NCI-H1436 treated with DMSO at 0.1 percent for 48 hours (cell line): Measurements from ENCODE around the gene CDC42BPA.
"Not testable (repeated sequence)": the region's sequence is repeated elsewhere in the genome, so short reads cannot be mapped to it uniquely, and the experiment has no call there.

Experiments used
- DNase-seq: peaks from one replicate; lab custom pipeline; 2025; lab: John Stamatoyannopoulos, UW

The CDC42BPA gene

DNA sequence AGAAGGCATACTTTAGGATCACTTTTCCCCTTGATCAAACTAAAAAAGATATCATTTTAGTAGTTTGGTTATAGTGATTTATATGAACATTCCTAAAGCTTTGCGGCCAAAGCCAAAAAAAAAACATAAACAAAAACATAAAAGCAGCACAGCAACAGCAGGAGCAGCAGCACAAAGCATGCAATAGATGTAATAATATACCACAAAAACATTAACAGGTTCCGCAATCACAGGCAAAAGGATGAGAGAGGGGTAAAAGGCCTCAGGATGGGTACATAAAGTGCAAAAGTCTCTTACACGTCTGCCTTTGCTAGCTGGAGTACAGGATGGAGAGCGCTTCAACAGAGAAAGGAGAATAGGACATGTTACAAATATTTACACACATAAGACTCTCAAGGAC, 259.2 kb downstream of the CDC42BPA start:
- no peak for DNase-seq

DNA sequence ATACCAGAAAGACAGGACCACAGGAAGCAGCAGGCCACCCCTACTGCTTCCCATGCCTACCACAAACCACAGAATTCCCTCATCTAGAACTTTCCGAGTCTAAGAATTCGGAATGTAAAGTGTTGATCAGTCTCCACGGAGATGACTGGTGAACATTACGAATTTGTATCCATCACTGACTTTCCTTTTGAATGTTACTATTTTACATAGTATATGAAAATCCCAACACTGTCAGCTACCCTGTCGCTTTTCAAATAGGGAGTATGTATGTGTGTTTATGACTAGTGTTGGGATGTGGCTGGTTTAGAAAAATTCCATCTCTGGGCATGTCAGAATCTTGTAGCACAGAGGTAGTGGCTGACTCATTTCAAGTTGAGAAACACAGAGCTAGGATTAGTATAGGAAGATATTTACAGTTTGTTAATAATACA, 260.0 kb downstream of the CDC42BPA start:
- DNase-seq, result no peak

DNA sequence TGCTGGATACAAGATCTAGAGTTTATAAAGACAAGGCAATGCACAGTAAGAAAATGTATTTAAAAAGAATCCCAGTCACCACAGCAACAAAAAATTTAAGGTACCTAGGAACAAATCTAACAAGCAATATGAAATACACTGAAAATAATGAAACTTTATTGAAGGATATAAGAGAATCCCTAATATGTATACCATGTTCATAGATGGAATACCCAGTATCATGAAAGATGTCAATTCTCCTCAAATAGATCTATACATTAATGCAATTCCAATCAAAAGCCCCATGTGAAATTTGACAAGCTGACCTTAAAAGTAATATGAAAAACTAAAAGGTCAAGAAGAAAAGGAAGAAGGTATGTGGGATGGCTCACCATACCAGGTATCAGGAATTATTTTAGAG, 269.0 kb downstream of the CDC42BPA start:
- no peak for DNase-seq

DNA sequence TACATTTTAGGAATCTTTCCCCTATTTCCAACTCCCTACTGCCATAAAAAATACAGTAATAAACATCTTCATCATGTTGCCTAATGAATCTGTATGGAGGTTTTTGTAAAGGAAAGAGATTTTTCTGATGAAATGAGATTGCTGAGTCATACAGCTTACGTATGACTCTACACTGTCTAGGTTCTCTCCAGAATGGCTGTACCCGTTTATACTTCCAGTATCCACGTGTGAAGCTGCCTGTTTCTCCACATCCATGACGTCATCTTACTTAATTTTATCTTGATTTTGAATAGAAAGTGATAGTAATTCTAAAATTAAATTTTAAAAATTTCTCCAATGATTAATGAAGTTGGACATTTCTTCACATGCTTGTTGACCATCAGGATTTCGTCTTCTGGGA, 274.5 kb downstream of the CDC42BPA start:
- DNase-seq, result no peak

DNA sequence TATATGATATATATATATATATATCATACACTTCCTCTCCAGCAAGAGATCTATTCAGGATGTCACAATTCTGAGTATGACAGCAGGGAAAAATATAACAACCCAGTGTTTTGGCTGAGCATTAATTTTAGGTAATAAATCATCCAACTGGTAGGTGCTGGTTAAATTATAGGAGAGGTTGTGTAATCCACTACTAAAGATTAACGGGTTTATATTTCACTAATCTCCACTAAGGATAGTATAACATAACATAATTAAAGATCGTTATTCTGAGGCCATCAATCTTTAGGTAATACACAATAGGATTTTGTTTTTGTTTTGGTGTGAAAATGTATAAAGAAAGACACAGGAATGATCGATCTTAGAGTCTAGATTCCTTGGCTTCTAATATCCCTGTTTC, 276.0 kb downstream of the CDC42BPA start:
- DNase-seq, result no peak

DNA sequence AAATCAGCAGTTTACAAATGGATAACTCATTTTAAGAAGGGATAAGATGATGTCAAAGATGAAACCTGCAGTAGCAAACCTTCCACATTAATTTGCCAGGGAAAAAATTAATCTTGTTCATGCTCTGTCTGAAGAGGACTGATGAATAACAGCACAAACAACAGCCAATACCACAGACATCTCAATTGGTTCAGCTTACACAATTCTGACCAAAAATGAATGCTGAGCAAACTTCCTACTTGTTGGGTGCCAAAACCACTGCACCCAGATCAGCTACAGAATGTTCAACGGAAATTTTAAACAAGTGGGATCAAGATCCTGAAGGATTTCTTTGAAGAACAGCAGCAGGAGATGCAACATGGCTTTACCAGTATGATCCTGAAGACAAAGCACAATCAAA, 279.9 kb downstream of the CDC42BPA start:
- DNase-seq, result no peak

DNA sequence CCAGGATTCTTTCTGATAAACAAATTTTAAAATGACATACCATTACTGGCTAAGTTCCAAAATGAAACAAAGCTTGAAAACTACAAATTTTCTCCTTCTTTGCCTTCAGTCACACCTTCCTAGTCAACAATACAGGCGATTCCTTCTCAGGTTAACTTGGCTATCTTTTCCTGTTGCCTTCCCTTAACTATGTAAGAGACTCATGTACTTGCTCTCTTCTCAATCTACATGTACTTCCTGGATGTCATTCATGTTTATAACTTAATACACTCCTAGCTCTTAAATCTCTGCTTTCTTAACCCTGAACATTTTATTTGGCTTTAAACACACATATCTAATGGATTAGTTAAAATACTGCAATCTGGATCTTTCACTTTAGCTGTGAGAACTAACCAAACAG, 281.2 kb downstream of the CDC42BPA start:
- no peak for DNase-seq

DNA sequence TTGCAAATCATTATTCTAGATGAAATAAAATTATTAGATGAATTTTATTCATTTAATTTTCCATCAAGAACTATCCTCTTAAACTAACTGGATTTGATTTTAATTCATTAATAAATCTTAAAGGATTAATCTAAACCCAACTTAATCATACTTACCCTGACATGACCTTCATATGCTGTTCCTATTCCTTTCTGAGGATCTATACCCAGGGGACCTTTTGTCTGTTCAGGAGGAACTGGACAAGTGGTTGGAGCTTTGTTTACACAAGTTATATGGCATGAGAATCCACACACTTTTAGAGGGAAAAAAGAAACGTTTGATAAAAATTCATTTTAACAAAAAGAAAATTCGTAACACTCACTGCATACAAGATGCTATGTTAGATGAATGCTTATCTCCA, 283.0 kb downstream of the CDC42BPA start:
- no peak for DNase-seq

DNA sequence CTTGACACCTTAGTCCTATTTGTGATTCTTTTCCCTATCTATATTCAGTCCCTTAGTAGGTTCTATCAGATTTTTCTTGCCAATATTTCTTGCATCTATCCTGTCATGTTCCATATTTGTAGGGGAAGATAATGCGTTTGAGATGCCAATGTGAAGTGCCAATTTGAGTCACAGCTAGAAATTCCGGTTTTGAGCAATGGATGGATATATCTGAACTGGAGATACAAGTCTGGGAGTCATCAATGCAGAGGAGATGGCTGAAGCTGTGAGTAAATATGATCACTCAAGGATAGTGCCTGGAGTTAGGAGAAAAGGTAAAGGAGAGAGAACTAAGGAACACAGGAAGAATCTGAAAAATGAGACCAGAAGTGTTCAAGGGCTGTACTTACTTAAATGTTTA, 284.4 kb downstream of the CDC42BPA start:
- no peak for DNase-seq

DNA sequence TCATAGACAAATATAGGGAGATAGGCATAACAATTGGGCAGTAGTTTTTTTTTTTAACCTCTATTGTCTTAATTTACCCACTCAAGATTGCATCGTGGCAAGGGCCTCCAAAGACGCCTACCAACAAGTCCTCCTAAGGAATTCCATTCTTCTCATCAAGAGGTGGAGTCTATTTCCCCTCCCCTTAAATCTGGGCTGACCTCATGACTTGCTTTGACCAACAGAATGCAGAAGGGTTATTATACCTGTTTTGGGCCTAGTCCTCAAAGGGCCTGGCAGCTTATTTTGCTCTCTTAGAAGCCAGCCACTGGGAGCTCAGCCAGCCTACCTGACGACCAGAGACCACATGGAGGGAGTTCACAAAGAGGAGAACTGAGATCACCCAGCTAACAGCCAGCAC, 285.9 kb downstream of the CDC42BPA start:
- DNase-seq, result no peak

DNA sequence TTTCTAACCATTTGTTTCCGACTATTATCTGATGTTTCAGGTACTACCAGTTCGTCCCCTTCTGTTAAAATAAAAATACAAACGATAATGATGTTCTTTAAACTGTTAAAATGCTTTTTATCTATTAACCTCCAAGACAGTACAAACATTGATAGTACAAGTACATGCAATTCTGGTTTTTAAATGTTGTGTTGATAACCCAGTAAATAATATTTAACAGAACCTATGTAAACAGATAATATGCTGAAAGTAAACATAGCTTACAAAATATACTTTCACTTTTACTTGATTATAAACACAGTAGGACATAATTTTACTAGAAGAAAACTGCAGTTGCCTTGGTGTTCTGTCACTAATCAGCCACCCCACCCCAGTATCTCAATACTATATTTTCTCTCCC, 301.3 kb downstream of the CDC42BPA start:
- DNase-seq, result no peak

DNA sequence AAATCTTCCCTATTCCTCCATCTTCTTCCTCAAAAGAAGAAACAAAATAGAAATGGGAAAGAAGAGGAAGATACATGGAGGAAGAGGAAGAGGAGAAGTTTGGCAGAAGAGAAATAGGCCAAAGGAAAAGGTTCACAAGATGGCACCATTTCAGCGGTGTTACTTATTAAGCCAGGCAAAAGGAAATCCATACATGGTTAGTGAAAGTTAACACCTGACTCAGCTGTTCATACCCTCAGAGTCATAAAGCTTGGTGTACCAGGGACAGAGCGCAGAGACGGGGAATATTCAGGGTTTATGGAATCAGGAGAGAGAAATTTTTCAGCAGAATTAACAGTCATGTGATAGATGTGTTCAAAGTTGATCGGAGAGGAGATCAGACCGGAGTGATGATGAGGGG, 307.6 kb downstream of the CDC42BPA start:
- DNase-seq, result no peak

DNA sequence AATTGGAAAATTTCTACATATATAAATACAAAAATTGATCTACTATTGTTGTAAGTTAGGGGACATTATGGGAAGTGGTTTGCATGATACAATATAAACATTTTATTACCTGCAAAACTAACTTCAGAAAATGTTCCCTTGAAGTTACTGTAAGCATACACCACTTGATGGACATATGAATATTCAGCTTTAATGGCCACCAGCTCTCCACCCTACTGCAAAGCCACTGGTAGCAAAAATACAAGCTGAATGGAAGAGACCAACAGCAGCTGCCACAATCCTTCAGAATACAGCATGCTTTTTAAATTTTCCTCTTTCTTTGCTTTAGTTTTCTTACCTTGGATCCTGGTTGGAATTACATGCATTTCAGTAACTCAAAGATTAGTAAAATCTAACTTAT, 308.4 kb downstream of the CDC42BPA start:
- DNase-seq, result no peak

DNA sequence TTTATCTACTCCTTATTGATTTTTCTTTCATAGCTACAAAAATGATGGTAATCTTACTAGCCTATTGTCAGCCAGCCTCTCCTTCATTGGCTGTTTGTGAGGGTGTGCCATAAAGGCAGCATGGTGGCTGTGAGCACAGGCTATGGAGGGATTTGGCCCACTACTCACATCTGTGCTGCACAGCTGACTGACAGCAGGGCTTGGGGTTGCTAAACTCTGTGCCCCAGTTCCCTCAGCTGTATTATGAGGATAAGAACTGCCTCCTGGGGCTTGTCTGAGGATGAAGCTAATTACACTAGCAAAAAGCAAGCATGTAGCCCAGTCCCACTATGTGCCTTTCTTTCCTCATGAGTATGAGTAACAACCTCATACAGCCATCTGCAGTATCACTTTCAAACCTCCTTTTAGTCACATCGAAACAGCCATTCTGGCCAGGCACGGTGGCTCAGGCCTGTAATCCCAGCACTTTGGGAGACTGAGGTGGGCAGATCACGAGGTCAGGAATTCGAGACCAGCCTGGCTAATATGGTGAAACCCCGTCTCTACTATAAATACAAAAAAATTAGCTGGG, 312.0 kb downstream of the CDC42BPA start:
- DNase-seq, result no peak

DNA sequence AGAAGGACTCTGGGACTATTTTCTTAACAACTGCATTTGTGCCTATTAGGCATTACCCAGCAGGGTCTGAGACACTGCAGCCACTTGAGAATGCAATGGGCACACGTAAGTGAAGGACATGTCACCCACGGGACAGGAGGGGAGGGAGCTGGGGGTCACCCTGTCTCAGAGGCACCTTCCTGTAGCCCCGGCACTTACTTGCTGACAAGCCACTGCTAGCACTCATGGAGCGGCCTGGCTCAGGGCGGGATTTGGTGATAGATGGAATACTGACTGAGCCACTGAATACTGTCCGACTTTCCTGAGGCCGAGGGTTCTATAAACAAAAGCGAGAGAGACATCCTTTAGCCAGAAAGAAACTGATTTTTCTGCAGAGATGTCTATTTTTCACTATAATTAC, 313.5 kb downstream of the CDC42BPA start:
- DNase-seq, result no peak

DNA sequence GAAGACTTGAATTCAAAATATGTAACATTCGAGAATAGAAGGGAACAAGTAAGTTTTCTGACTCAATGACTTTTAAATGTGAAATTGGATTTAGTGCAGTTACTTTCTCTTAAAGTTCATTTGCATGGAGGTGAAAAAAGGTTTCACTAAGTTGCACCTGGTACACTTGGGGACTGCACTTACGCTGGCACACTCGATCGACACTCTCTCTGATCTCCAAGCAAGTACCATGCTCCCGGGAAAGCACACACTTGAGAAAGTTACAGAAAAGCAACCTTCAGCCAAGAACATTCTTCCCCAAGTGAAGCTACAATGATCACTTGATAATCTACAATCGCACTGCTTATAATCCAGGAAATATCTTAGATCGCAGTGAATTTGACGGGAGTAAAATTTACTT, 315.1 kb downstream of the CDC42BPA start:
- no peak for DNase-seq

DNA sequence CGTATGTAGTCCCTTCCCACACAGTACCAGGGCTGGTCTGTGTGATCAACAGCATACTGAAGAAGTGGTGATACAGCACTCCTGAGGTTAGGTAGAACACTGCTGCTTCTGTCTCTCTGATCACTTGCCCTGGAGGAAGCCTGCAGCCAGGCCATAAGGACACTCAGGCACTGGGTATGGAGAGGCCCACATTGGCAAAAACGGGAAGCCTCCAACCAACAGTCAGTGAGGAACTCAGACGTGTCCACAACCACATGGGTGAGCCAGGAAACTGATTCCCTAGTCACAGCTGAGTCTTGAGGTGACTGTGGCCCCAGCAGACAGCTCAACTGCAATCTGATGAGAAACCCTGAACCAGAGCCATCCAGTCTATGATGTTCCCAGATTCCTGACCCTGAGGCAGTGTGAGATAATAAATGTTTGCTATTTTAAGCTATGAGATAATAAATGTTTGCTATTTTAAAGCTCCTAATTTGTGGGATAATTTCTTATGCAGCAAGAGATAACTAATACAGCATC, 315.7 kb downstream of the CDC42BPA start:
- no peak for DNase-seq

DNA sequence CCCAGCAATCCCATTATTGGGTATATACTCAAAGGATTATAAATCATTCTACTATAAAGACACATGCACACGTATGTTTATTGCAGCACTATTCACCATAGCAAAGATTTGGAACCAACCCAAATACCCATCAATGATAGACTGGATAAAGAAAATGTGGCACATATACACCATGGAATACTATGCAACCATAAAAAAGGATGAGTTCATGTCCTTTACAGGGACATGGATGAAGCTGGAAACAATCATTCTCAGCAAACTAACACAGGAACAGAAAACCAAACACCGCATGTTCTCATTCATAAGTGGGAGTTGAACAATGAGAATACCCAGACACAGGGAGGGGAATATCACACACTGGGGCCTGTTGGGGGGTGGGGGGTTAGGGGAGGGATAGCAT, 318.7 kb downstream of the CDC42BPA start:
- DNase-seq, result not testable (repeated sequence)

DNA sequence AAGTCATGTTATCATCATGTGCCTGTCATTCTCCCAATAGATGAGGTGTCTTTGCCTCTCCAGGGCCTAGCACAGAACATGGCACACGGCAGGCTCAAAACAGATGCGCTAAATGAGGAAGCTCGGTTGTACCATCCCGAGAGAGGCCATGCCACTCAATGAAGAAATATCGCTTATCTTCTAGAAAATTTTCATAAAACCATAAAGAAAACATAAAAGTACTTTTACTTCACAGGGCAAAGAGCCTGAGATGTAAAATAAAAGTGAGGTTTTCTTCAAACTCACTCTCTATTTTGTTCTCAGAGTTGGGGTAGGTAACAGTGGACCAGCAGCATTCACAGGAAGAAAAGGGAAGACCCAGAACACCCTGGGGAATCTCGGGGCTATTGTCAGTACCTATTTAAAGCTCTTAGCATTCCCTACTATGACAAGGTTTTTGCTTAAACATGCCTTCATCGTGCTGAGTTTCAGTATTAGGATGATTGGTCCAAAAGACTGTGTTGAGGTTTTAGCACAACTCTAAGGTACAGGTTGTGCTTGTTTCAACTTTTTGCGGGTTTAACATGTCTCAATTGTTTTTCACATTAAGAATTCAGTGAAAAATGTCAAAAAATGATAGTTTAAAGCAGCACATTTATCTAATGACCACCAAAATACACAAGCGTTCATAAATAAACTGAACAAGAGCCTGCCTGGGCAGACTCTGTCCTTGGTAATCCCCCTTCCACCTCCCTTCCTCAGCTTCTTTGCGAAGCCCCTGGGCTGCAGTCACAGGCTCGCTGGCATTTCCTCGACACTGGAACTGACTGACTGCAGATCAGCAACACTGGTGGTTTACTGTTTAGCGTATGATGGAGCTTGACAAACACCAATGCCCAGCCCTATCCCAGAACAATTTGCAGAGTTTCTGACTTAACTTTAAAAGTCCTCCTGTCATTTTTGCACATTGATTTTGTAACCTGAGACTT, 322.6 kb downstream of the CDC42BPA start:
- DNase-seq, result no peak

DNA sequence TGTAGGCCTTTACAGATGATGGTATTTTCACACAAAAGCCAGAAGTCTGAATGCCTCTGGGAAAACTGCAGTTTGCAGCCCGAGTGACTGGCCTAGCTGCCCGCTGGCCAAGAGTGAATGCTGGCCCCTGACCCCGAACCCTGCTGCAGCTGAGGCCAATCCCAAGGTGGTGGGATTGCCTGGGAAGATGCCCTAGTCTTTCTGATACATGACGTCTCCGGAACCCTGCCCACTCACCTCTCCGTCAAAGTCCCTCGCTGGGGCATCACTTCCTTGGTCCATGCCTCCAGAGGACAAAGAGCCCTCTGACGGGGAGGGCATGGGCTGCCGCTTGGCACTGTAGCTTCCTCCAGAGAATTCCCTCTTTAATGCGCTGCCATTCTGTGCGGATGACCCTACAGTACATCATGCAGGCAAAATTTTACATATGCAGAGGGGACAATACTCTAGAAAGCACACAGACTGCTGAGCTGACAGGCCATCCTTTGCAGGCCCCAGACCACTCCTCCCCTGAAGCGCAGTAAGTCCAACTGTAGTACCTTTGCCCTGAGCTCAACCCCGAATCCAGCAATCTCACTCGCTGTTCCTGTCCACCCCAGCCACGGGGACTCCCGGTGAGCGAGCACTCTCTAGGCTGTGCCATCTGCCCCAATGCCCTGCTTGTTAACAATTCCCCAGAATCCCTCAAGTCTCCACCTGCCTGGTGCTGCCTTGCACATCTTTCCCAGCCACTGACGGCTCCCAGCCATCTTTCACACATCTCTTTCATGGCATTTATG, 323.5 kb downstream of the CDC42BPA start:
- DNase-seq, result no peak

DNA sequence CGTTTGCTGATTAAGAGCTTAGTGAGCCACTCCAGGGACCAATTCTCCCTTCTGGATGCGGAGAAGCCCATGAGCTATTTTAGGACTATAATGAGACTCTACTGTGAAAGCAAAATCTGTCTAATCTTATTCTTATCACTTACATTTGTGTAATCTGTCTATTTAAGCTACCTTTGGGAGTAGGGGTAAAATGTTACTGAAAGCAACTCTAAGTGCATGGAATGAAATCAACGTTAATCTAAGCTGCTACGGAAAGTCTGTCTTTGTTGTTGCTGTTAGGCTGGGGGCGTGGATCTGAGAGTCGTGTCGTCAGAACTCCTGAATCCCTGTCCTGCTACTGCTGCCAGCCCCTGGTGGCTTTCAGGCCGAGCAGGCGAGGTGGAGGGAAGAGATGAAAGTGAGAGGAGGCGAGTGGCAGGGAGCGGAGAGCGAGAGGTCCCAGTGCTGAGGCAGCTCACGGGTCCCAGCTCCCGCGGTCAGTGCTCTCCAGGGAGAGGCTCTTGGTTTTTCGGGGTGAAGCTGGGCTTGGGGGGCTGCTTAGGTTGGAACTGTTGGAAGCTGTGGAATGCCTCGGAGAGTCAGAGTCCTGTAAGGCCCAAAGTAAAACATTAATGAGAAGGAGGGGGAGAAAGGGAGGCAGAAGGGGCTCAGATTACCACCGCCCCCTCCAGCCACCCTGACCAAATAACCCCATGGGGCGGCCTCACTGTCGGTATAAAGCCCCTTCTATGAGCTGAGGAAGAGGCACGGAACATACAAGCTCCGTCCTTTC, 324.3 kb downstream of the CDC42BPA start:
- peak; percentile 57 for DNase-seq

DNA sequence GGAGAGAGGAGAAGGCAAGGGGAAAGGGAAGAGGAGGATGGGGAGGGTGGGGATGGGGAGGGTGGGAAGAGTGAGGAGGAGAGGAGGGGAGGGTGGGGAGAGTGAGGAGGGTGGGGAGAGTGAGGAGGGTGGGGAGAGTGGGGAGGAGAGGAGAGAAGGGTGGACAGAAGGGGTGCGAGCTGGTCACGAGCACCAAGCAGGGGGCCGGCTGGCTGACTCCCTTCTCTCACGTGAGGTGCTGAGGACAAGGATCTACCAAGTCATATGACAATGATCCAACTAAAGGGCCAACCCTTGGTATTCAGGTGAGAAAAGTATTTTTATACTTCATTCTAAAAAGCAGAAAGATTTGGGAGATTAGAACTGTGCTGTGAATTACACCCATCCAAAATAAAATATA, 326.4 kb downstream of the CDC42BPA start:
- DNase-seq, result no peak
